Suppressor macrophage treated with lipopolysaccharide for 1 hour (primary cell): Measurements from ENCODE around the gene RNU7-1.
A peak's percentile ranks its signal among the peaks of the same experiment; 100 is the strongest.

Source experiments
- DNase-seq, 3 donors: peaks; one replicate each; pipeline ENCODE4 v3.0.0-alpha.2; 2020 to 2022

RNU7-1 gene

GRCh38 chr12:6966351-6966750, 22.7 kb downstream of the RNU7-1 start:
- no peak for DNase-seq

- no peak for DNase-seq
Measured at GRCh38 chr12:6967651-6968100, 24.1 kb downstream of the RNU7-1 start.

- DNase-seq, result no peak
Measured at GRCh38 chr12:6968426-6968825, 24.8 kb downstream of the RNU7-1 start.

- peak in 1 of 3 donors; percentile 29 for DNase-seq
Measured at GRCh38 chr12:6970096-6970527, 26.5 kb downstream of the RNU7-1 start.

GRCh38 chr12:6974180-6974579, 30.6 kb downstream of the RNU7-1 start:
- DNase-seq, result no peak

- DNase-seq, result no peak
Measured at GRCh38 chr12:6975297-6976032, 31.8 kb downstream of the RNU7-1 start.

GRCh38 chr12:6977653-6978052, 34.0 kb downstream of the RNU7-1 start:
- DNase-seq, result no peak

- DNase-seq, result no peak
Measured at GRCh38 chr12:6978188-6978587, 34.6 kb downstream of the RNU7-1 start.

GRCh38 chr12:6978611-6979011, 35.0 kb downstream of the RNU7-1 start:
- no peak for DNase-seq

- DNase-seq, result no peak
Measured at GRCh38 chr12:6979021-6979420, 35.4 kb downstream of the RNU7-1 start.

- DNase-seq, result no peak
Measured at GRCh38 chr12:6979453-6979852, 35.8 kb downstream of the RNU7-1 start.

GRCh38 chr12:6980075-6980474, 36.5 kb downstream of the RNU7-1 start:
- DNase-seq, result no peak

- no peak for DNase-seq
Measured at GRCh38 chr12:6980740-6981139, 37.1 kb downstream of the RNU7-1 start.

GRCh38 chr12:6981152-6982052, 37.8 kb downstream of the RNU7-1 start:
- DNase-seq, result no peak

- DNase-seq, result no peak
Measured at GRCh38 chr12:6982532-6982931, 38.9 kb downstream of the RNU7-1 start.

- no peak for DNase-seq
Measured at GRCh38 chr12:6987956-6988553, 44.4 kb downstream of the RNU7-1 start.
